ENCODE data around the gene GZMH. TPM values are rescaled to one million over a fixed set of nuclear protein-coding genes. Genes with fewer than 3 reads are reported as not detected.
"Not testable (repeated sequence)": the region's sequence is repeated elsewhere in the genome, so short reads cannot be mapped to it uniquely, and the experiment has no call there.

The GZMH gene
- total RNA-seq, 1 experiment from 2014 or later = not detected

DNA sequence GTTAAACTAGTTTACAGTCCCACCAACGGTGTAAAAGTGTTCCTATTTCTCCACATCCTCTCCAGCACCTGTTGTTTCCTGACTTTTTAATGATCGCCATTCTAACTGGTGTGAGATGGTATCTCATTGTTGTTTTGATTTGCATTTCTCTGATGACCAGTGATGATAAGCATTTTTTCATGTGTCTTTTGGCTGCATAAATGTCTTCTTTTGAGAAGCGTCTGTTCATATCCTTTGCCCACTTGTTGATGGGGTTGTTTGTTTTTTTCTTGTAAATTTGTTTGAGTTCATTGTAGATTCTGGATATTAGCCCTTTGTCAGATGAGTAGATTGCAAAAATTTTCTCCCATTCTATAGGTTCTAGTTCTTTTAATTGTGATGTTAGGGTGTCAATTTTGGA lies 25.1 kb downstream of the GZMH start:
- peaks cover 55% of the 10 kb centered on the region for H3K9me3 Mint-ChIP-seq
- H3K27ac Mint-ChIP-seq; H3K4me1 Mint-ChIP-seq; H3K4me3 Mint-ChIP-seq; H3K27me3 Mint-ChIP-seq (ENCODE audit: low read depth); POLR2A ChIA-PET; CTCF ChIA-PET; ATAC-seq; DNase-seq (ENCODE audit: low spot score): not testable (repeated sequence)
- peaks cover 12% of the 10 kb centered on the region for H3K36me3 Mint-ChIP-seq

DNA sequence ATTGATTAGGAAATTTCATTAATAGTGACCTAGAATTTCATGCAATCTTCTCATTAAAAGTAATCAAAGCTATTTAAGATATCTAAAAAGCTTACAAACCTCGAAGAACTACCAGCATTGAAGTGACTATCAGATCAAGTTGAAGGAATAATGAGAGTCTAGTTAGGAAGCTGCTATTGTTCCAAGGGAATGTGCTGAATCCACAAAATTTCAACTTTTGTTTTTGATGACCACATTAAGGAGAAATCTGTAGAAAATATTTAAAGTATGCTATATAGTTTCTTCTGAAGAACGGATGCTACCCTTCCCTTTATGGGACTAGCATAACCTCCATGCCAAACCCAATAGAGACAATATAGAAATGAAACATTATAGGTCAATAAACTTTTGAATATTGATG lies 30.9 kb downstream of the GZMH start:
- Mint-ChIP-seq H3K4me1 (peaks cover 8% of the 10 kb centered on the region; the same call in 1 of the 2 replicates), H3K36me3 (no peaks in the 10 kb centered on the region), H3K4me3 (no peak overlapping the region), H3K9me3 (peaks cover 7% of the 10 kb centered on the region), H3K27ac (no peak overlapping the region), H3K27me3 (ENCODE audit: low read depth) (no peaks in the 10 kb centered on the region; the same call in 1 of the 2 replicates)
- ChIA-PET CTCF (no interaction called here), POLR2A (interaction anchor here (0.6 kb wide), 1 partner anchor 50 kb away, joined by 3 read pairs; no protein-coding TSS in a partner anchor)
- ATAC-seq = no peak
- no peak for DNase-seq (ENCODE audit: low spot score)
- TF ChIP-seq, protein P1, sequence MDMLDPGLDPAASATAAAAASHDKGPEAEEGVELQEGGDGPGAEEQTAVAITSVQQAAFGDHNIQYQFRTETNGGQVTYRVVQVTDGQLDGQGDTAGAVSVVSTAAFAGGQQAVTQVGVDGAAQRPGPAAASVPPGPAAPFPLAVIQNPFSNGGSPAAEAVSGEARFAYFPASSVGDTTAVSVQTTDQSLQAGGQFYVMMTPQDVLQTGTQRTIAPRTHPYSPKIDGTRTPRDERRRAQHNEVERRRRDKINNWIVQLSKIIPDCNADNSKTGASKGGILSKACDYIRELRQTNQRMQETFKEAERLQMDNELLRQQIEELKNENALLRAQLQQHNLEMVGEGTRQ (CRISPR knock-in tag; IDR thresholded peaks at IDR 0.05) = no peak
- TF ChIP-seq NFE2L1 (CRISPR knock-in tag; IDR thresholded peaks at IDR 0.05) = no peak
- no peak for TF ChIP-seq SMAD4 (CRISPR knock-in tag; IDR thresholded peaks at IDR 0.05)
- TF ChIP-seq, protein P2, sequence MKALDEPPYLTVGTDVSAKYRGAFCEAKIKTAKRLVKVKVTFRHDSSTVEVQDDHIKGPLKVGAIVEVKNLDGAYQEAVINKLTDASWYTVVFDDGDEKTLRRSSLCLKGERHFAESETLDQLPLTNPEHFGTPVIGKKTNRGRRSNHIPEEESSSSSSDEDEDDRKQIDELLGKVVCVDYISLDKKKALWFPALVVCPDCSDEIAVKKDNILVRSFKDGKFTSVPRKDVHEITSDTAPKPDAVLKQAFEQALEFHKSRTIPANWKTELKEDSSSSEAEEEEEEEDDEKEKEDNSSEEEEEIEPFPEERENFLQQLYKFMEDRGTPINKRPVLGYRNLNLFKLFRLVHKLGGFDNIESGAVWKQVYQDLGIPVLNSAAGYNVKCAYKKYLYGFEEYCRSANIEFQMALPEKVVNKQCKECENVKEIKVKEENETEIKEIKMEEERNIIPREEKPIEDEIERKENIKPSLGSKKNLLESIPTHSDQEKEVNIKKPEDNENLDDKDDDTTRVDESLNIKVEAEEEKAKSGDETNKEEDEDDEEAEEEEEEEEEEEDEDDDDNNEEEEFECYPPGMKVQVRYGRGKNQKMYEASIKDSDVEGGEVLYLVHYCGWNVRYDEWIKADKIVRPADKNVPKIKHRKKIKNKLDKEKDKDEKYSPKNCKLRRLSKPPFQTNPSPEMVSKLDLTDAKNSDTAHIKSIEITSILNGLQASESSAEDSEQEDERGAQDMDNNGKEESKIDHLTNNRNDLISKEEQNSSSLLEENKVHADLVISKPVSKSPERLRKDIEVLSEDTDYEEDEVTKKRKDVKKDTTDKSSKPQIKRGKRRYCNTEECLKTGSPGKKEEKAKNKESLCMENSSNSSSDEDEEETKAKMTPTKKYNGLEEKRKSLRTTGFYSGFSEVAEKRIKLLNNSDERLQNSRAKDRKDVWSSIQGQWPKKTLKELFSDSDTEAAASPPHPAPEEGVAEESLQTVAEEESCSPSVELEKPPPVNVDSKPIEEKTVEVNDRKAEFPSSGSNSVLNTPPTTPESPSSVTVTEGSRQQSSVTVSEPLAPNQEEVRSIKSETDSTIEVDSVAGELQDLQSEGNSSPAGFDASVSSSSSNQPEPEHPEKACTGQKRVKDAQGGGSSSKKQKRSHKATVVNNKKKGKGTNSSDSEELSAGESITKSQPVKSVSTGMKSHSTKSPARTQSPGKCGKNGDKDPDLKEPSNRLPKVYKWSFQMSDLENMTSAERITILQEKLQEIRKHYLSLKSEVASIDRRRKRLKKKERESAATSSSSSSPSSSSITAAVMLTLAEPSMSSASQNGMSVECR (CRISPR knock-in tag; IDR thresholded peaks at IDR 0.05; ENCODE audit: borderline replicate concordance) = no peak
- TF ChIP-seq ETV6 (CRISPR knock-in tag; IDR thresholded peaks at IDR 0.05) = no peak
- TF ChIP-seq EMX1 (CRISPR knock-in tag; IDR thresholded peaks at IDR 0.05) = no peak
- TF ChIP-seq OVOL2 (CRISPR knock-in tag; IDR thresholded peaks at IDR 0.05; ENCODE audit: borderline replicate concordance) = no peak
- no peak for TF ChIP-seq TEAD4 (CRISPR knock-in tag; IDR thresholded peaks at IDR 0.05)
- TF ChIP-seq NFYB (CRISPR knock-in tag; conservative IDR thresholded peaks at IDR 0.05; ENCODE audit: low read depth) = no peak
- TF ChIP-seq, protein P3, sequence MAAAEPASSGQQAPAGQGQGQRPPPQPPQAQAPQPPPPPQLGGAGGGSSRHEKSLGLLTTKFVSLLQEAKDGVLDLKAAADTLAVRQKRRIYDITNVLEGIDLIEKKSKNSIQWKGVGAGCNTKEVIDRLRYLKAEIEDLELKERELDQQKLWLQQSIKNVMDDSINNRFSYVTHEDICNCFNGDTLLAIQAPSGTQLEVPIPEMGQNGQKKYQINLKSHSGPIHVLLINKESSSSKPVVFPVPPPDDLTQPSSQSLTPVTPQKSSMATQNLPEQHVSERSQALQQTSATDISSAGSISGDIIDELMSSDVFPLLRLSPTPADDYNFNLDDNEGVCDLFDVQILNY (CRISPR knock-in tag; IDR thresholded peaks at IDR 0.05) = no peak
- no peak for TF ChIP-seq GTF2I (CRISPR knock-in tag; conservative IDR thresholded peaks at IDR 0.05)
- TF ChIP-seq ATF1 (CRISPR knock-in tag; IDR thresholded peaks at IDR 0.05) = no peak
- TF ChIP-seq, protein P4, sequence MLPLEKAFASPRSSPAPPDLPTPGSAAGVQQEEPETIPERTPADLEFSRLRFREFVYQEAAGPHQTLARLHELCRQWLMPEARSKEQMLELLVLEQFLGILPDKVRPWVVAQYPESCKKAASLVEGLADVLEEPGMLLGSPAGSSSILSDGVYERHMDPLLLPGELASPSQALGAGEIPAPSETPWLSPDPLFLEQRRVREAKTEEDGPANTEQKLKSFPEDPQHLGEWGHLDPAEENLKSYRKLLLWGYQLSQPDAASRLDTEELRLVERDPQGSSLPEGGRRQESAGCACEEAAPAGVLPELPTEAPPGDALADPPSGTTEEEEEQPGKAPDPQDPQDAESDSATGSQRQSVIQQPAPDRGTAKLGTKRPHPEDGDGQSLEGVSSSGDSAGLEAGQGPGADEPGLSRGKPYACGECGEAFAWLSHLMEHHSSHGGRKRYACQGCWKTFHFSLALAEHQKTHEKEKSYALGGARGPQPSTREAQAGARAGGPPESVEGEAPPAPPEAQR (CRISPR knock-in tag; IDR thresholded peaks at IDR 0.05) = no peak
- TF ChIP-seq FOXJ3 (CRISPR knock-in tag; IDR thresholded peaks at IDR 0.05; ENCODE audit: borderline replicate concordance) = no peak
- TF ChIP-seq, protein P5, sequence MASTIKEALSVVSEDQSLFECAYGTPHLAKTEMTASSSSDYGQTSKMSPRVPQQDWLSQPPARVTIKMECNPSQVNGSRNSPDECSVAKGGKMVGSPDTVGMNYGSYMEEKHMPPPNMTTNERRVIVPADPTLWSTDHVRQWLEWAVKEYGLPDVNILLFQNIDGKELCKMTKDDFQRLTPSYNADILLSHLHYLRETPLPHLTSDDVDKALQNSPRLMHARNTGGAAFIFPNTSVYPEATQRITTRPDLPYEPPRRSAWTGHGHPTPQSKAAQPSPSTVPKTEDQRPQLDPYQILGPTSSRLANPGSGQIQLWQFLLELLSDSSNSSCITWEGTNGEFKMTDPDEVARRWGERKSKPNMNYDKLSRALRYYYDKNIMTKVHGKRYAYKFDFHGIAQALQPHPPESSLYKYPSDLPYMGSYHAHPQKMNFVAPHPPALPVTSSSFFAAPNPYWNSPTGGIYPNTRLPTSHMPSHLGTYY (CRISPR knock-in tag; IDR thresholded peaks at IDR 0.05) = no peak
- TF ChIP-seq, protein P6, sequence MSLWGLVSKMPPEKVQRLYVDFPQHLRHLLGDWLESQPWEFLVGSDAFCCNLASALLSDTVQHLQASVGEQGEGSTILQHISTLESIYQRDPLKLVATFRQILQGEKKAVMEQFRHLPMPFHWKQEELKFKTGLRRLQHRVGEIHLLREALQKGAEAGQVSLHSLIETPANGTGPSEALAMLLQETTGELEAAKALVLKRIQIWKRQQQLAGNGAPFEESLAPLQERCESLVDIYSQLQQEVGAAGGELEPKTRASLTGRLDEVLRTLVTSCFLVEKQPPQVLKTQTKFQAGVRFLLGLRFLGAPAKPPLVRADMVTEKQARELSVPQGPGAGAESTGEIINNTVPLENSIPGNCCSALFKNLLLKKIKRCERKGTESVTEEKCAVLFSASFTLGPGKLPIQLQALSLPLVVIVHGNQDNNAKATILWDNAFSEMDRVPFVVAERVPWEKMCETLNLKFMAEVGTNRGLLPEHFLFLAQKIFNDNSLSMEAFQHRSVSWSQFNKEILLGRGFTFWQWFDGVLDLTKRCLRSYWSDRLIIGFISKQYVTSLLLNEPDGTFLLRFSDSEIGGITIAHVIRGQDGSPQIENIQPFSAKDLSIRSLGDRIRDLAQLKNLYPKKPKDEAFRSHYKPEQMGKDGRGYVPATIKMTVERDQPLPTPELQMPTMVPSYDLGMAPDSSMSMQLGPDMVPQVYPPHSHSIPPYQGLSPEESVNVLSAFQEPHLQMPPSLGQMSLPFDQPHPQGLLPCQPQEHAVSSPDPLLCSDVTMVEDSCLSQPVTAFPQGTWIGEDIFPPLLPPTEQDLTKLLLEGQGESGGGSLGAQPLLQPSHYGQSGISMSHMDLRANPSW (CRISPR knock-in tag; conservative IDR thresholded peaks at IDR 0.05; ENCODE audit: low read depth) = no peak

All from WTC11 (cell line).